NCI-H345 (cell line): ENCODE results near the gene ZNF329.
A peak's percentile ranks its signal among the peaks of the same experiment; 100 is the strongest.

Experiments used
- DNase-seq: peaks from one replicate; lab custom pipeline; 2025; lab: John Stamatoyannopoulos, UW

The ZNF329 gene

DNA sequence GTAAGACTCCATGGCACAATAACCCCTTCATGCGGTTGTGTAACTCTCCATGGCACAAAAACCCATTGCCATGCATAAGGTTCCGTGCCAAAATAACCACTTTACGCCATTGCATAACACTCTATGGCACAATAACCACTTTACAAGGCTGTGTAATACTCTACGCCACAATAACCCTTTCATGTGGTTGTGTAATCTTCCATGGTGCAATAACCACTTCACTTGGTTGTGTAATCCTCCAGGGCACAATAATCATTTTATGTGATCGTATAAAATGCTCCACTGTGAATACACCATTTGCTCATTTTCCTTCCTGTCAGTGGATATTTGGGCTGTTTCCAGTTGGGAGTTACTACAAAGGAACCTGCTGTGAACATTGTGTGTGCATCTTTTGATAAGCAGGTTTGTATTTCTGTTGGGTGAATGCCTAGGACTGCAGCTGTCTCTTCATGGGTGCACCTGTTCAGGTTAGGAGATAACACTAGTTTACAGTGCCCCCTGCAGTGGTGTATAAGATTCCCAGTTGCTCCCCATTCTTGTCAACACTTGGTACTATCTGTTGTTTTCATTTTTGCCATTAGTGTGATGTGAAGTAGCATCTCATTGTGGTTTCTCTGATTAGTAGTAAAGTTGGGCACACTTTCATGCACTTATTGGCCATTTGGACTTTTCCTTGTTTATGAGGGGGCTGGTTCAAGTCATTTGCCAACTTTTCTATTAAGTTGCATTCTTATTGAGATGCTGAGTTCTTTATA is 31.4 kb downstream of the ZNF329 start:
- no peak for DNase-seq

GRCh38 chr19:58117841-58118575 is 32.6 kb downstream of the ZNF329 start:
- DNase-seq = no peak

DNA sequence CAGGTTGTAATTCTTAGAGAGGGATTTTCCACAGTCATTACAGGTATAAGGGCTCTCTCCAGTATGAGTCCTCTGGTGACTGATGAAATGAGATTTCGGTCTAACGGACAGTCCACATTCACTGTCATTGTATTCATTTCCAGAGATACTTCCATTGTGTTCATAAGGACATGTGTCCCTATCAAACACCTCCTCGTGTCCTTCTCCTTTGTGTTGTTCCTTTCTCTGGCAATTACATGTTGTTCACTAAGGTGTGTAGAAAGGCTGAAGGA is 42.1 kb downstream of the ZNF329 start:
- no peak for DNase-seq

DNA sequence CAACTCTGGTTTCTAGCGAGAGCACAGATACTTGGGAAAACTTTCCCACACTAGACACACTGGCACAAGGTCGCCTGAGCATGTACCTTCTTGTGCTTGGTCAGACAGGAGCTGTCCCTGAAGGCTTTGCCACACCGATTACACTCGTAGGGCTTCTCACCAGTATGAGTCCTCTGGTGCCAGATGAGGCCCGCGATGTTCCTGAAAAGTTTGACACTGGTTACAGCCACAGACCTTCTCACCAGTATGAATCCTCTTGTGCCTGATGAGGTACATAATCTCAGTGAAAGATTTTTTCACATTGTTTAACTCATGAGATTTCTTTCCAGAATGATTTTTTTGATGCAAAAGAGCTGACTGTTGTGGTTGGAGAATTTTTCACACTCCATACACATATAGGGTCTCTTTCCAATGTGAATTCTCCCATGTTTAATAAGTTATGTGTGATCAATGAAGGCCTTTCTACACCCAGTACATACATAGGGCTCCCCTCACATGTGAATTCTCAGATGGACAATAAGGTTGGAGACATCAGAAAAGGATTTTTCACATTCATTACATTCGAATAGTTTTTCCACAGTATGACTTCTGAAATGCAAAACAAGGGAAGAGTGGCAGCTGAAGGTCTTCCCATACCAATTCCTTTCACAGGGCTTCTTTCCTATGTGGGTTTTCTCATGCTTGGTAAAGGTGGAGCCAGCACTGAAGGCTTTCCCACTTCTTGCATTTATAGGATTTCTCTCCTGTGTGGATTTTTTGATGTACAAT is 42.6 kb downstream of the ZNF329 start:
- DNase-seq = no peak

DNA sequence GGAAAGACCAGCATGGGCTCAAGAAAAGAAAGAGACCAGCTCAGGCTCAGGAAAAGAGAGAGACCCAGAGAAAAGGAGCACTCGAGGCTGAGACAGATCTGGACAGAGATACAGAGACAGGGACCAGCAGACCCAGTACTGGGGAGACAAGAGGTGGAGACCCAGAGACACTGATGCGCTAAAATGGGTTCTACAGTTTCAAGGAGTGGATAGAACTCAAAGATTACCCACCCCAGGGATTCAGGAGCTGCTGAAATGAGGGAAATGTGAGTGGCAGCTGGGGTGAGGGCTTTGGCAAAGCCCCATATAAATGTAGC is 51.9 kb downstream of the ZNF329 start:
- no peak for DNase-seq

DNA sequence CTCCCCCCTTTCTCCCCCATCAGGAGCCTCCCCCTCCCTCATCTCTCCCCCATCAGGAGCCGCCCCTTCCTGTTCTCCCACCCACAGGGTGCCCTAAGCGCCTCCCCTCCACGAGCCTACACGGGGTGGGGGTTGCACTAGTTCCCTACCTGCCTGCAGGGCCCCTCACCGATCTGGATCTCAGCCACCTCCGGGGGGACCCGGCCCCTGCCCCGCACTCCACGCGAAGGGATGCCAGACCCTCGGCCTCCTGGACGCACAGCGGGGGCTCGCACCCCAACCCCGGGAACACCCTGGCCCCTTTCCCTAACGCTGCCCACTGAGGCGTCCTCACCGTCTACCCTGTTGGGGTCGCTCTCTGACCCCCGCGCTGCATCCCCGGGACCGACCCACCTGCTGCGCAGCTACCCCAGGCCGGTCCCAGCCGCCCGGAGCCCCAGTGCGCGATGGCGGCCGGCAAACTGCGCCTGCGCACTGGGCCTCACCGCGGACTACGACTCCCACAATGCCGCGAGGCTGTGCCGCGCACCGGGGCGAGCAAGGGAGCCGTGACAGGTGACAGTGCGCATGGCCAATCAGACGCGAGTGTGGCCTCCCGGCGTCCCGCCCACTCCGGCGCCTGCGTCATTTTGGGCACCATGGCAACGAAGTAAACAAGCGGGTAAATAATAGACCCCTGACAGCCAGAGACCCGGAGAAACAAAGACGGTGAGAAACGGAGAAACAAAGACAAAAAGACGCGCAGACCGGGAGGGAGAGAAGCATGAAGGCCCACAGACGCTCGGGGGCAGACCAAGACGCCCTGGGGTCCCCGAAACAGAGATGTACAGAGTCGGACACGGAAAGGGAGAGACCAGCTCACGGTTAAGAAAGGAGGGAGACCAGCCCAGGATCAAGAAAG is 52.6 kb downstream of the ZNF329 start, which contains the start of gene ZSCAN18:
ZSCAN18 (minus strand) TSS at position 451 of the 901 bp plus-strand sequence. CDS start 7,964 bp downstream, outside the sequence.
- peak; percentile 96 for DNase-seq

DNA sequence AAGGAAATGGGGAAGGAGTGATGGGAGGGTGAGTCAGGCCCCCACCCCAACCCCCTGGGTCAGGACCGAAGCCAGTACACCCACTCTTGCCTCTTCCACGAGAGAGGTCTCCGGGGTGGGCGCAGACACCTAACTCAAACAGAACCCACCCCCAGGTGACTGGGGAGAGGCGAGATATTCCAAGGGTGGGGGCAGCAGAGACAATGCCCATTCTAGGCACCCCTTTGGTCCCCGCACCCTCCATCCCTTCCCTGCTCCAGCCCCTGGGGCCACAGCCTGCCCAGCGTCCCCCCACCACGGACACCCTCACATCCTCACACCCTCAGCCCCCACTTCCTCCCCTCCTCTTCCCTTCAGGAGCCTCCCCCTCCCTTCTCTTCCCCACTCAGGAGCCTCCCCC is 53.2 kb downstream of the ZNF329 start:
- DNase-seq = no peak

GRCh38 chr19:58096884-58097283 is 53.7 kb downstream of the ZNF329 start:
- DNase-seq = no peak

- no peak for DNase-seq
Measured at GRCh38 chr19:58095328-58095727, 55.3 kb downstream of the ZNF329 start.

GRCh38 chr19:58093071-58093470 is 57.5 kb downstream of the ZNF329 start:
- no peak for DNase-seq

DNA sequence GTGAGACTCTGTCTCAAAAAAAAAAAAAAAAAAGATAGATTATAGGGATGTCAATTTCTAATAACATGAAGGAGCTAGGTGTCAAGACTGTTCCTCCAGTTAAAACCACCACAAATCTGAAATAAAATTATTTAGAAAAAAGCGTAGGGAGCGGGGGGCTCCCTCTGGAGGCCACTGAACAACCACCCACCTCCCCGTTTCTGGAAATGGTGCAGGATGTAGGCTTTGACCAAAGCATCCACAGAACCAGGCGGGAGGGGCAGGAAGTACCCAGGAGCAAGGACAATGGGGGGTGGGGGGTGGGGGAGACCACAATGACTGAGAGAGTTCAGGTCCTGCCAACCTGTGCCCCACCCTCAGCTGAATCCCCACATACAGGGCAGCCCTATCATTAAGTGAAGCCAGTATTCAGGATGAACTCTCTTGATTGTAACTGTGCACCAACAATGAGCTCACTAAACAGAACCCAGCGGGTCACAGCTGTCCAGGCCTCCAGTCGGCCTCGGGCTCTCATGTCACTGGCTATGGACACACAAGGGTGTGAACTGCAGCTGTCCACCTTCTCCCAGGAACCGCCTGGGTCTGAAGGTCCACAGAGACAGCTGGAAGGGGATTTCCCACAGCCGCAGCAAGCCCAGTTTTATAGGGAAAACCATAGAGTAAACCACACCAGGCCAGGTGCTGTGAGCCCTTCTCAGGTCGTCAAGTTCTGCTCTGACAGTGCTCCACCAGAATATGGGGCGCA is 59.2 kb downstream of the ZNF329 start:
- no peak for DNase-seq

DNA sequence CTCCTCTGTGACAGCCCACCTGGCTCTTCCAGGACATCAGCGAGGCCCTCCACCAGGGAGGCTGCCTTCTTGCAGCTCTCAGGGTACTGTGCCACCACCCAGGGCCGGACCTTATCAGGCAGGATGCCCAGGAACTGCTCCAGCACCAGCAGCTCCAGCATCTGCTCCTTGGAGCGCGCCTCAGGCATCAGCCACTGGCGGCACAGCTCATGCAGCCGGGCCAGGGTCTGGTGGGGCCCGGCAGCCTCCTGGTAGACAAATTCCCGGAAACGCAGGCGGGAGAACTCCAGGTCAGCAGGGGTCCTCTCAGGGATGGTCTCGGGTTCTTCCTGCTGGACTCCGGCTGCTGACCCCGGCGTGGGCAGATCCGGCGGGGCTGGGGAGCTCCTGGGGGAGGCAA is 60.7 kb downstream of the ZNF329 start:
- no peak for DNase-seq

DNA sequence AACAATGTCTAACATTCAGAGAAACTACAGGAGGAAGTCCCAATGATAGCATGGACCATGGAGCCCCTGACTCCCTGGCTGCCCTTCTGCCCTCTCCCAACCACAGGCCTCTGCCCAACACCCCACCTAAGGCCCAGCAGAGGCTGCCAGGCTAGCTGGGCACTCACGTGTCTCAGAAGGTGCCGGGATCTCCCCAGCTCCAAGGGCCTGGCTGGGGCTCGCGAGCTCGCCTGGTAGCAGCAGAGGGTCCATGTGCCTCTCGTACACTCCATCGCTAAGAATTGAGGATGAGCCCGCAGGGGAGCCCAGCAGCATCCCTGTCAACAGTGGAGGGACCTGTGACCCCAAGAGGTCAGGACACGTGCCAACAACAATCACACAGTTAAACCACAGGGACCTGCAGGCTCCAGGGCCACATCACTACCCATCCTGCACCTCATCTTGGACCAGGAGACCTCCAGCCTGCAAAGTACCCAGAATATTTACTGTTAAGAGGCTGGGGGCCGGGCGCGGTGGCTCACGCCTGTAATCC is 62.0 kb downstream of the ZNF329 start:
- no peak for DNase-seq

DNA sequence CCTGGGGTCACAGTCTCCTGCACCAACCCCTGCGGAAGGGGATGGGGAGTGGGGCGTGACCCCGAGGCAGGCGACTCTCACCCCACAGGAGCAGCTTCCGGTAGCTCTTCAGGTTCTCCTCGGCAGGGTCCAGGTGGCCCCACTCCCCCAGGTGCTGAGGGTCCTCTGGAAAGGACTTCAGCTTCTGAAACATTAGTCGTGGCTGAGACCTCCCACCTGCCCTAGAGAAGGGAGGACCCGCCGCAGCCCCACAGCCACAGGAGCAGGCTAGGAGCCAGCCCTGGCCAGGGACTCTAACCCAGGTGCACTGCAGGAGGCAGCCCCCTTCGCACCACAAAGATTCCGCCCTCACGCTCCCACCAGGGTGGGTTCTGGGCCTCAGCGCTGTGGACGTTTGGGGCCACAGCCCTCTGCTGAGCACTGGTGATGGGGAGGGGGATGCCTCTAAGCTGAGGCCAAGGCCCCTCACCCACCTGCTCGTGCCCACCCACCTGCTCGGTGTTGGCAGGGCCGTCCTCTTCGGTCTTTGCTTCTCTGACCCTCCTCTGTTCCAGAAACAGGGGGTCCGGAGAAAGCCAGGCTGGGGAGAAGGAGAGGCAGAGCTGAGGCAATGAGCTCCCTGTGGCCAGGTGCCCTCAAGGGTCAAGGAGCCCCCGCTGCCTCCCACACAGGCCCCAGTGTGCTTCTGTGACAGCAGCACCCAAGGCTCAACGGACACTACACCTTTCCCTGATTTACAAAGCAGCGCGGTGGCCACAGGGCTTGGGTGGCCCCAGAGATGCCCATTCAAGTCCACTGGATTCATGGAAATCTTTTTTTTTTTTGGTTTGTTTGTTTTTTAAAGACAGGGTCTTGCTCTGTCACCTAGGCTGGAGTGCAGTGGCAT is 63.5 kb downstream of the ZNF329 start:
- DNase-seq = no peak

DNA sequence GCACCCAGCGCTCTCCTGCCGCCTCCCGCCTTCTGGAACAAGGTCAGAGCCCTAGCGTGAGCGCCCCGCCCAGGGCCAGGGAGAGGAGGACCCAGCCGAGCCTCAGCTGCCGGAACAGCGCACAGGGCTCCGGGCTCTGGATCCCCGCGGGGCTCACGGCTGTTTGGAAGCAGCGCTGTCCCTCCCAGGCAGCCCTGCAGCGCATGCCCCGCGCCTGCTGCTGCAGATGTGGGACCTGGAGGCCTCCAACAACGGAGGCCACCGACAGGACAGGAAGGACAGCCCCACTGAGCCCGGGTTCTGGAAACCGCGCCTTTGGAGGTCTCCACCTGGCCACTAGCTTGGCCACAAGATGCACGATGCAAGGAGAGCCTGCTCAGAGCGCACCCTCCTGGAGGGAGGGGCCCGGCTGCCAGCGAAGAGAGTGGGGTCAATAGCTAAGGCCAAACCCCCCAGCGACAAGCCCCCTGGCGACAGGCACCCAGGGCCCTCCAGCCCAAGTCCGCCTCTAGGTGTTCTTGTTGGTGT is 65.2 kb downstream of the ZNF329 start:
- DNase-seq = no peak

DNA sequence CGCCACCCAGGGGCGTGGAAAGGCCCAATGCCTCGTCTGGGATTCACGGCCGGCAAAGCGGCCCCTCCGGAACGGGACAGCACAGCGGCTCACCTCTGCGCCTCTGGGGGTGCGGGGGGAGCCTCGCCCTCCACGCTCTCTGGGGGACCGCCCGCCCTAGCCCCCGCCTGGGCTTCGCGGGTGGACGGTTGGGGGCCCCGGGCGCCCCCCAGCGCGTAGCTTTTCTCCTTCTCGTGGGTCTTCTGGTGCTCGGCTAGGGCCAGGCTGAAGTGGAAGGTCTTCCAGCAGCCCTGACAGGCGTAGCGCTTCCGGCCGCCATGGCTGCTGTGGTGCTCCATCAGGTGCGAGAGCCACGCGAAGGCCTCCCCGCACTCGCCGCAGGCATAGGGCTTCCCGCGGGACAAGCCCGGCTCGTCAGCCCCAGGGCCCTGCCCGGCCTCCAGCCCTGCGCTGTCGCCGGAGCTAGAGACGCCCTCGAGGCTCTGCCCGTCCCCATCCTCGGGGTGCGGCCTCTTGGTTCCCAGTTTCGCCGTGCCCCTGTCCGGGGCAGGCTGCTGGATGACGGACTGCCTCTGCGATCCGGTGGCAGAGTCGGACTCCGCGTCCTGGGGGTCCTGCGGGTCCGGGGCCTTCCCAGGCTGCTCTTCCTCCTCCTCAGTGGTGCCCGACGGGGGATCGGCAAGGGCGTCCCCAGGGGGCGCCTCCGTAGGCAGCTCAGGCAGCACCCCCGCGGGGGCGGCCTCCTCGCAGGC is 65.8 kb downstream of the ZNF329 start:
- DNase-seq = no peak

DNA sequence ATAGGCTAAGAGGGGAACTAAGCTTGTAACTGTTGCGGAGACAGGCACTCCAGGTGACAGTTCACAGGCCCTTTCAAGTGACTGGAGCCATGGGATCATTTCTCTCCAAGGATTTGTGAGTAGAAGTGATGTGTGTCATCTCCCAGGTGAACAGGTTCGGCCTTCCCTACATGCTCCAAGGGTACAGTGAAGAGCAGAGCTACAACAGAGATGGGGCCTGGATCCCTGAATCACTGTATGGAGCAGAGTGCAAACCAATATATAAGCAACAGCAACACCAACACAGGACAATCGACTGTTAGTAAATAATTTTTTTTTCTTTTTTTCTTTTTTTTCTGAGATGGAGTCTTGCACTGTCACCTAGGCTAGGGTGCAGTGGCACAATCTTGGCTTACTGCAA is 67.6 kb downstream of the ZNF329 start:
- DNase-seq = no peak

- DNase-seq = no peak
Measured at GRCh38 chr19:58079792-58080191, 70.8 kb downstream of the ZNF329 start.
